Prostate gland (tissue), 2 donors: ENCODE measurements around the gene PLCB1. TPM values are rescaled to one million over a fixed set of nuclear protein-coding genes. Genes with fewer than 3 reads are reported as not detected.

Experiments
- DNase-seq: peaks from one replicate; pipeline ENCODE4 v3.0.0-alpha.2; 2019; ENCODE audit warnings: low spot score
- H3K27ac ChIP-seq, 2 donors: fragments of 200-600 bp; sonication (generic); 2 replicates each; pipeline ENCODE4 v1.5.1; 2017 to 2019
- H3K27me3 ChIP-seq: fragments of 200-600 bp; sonication (generic); replicated peaks from 2 replicates; pipeline ENCODE4 v1.5.1; 2019; ENCODE audit not compliant: insufficient read depth
- H3K36me3 ChIP-seq, 2 donors: fragments of 200-600 bp; sonication (generic); 1 replicate in 1 of 2; 2 replicates in 1 of 2; pipeline versions ENCODE4 v1.5.1 to v1.8.1; 2017 to 2019
- H3K4me1 ChIP-seq: fragments of 200-600 bp; sonication (generic); replicated peaks from 2 replicates; pipeline ENCODE4 v1.5.1; 2019
- H3K4me3 ChIP-seq, 2 donors: fragments of 200-600 bp; sonication (generic); 2 replicates each; pipeline ENCODE4 v1.5.1; 2017 to 2019
- H3K9me3 ChIP-seq: fragments of 200-600 bp; sonication (generic); 2 replicates; pipeline ENCODE4 v1.5.1; 2017
- CTCF ChIP-seq, 4 experiments: fragments of 200-600 bp in 2 of 4; fragments of 450-650 bp in 2 of 4; sonication (generic) in 2 of 4; IDR thresholded peaks; 1 replicate in 3 of 4; 2 replicates in 1 of 4; pipeline ENCODE4 v1.5.1; 2016 to 2019; ENCODE audit warnings: antibody characterized with exemption in 4 of 4, mild to moderate bottlenecking in 2 of 4, moderate library complexity in 2 of 4
- POLR2A ChIP-seq: fragments of 450-650 bp; IDR thresholded peaks from one replicate; pipeline ENCODE4 v1.6.1; 2016; ENCODE audit warnings: antibody characterized with exemption, mild to moderate bottlenecking
- POLR2AphosphoS5 ChIP-seq: sonication (generic); formaldehyde crosslinking; IDR thresholded peaks from one replicate; pipeline ENCODE4 v1.6.1; 2017; ENCODE audit warnings: antibody characterized with exemption
- WGBS: methylation state at CpG from one replicate; pipeline ENCODE4 v1.1.5; 2018; 5-methylcytosine and 5-hydroxymethylcytosine counted together
- intact Hi-C: fragments of 100-400 bp; cut with DNase I; formaldehyde crosslinking; loops from one replicate; pipeline ENCODE4 v1.14.2; 2022
- total RNA-seq, 2 donors: library from RNA; depleted of rRNA; stranded (reverse); fragments of >200 nt; gene quantifications; one replicate each; pipeline ENCODE4 v1.1.0, GENCODE V29; 2016

PLCB1 gene
- total RNA-seq, 2 donors from 2014 or later = 24.3 to 26.3 TPM

GRCh38 chr20:8246153-8246552, 114.1 kb downstream of the PLCB1 start:
- intact Hi-C loops = no loop called here
- TF ChIP-seq CTCF (IDR thresholded peaks at IDR 0.05) = no peak
- no peak for TF ChIP-seq POLR2A
- no peak for TF ChIP-seq POLR2AphosphoS5
- no peaks in the 10 kb centered on the region for H3K9me3 ChIP-seq

GRCh38 chr20:8246716-8247115, 114.7 kb downstream of the PLCB1 start:
- H3K27me3 ChIP-seq = no peaks in the 10 kb centered on the region
- TF ChIP-seq POLR2AphosphoS5 (no peak), POLR2A (no peak), CTCF (IDR thresholded peaks at IDR 0.05) (no peak)
- no peak overlapping the region for H3K27ac ChIP-seq
- H3K36me3 ChIP-seq = no peaks in the 10 kb centered on the region
- DNase-seq = no peak
- H3K9me3 ChIP-seq = no peaks in the 10 kb centered on the region
- WGBS = 94% methylated on average over 1 of the region's 1 CpG
- intact Hi-C loops = no loop called here
- H3K4me1 ChIP-seq = no peaks in the 10 kb centered on the region
- no peak overlapping the region for H3K4me3 ChIP-seq

More at GRCh38 chr20:8246153-8246552, 114.1 kb downstream of the PLCB1 start:
- DNase-seq = no peak
- WGBS = 96% methylated on average over 1 of the region's 1 CpG
- H3K27me3 ChIP-seq = no peaks in the 10 kb centered on the region
- no peaks in the 10 kb centered on the region for H3K36me3 ChIP-seq
- H3K4me3 ChIP-seq = no peak overlapping the region
- no peak overlapping the region for H3K27ac ChIP-seq
- no peaks in the 10 kb centered on the region for H3K4me1 ChIP-seq

- Histone ChIP-seq H3K4me1 (no peaks in the 10 kb centered on the region), H3K36me3 (no peaks in the 10 kb centered on the region), H3K4me3 (no peak overlapping the region), H3K27ac (no peak overlapping the region), H3K27me3 (no peaks in the 10 kb centered on the region), H3K9me3 (no peaks in the 10 kb centered on the region)
- no peak for DNase-seq
- intact Hi-C loops = no loop called here
- TF ChIP-seq POLR2AphosphoS5 = no peak
- TF ChIP-seq POLR2A = no peak
- no peak for TF ChIP-seq CTCF (IDR thresholded peaks at IDR 0.05)
Measured at GRCh38 chr20:8248051-8248450, 116.0 kb downstream of the PLCB1 start.

GRCh38 chr20:8249634-8250033, 117.6 kb downstream of the PLCB1 start:
- Histone ChIP-seq H3K4me1 (no peaks in the 10 kb centered on the region), H3K27me3 (no peaks in the 10 kb centered on the region), H3K9me3 (no peaks in the 10 kb centered on the region), H3K27ac (no peak overlapping the region), H3K36me3 (no peaks in the 10 kb centered on the region), H3K4me3 (no peak overlapping the region)
- 78% methylated on average over 3 of the region's 3 CpGs for WGBS
- no peak for DNase-seq
- intact Hi-C loops = no loop called here
- no peak for TF ChIP-seq POLR2A
- no peak for TF ChIP-seq CTCF (IDR thresholded peaks at IDR 0.05)
- no peak for TF ChIP-seq POLR2AphosphoS5

- no peak for DNase-seq
- Histone ChIP-seq H3K9me3 (no peaks in the 10 kb centered on the region), H3K27me3 (no peaks in the 10 kb centered on the region), H3K4me3 (no peak overlapping the region), H3K36me3 (no peaks in the 10 kb centered on the region), H3K27ac (no peak overlapping the region), H3K4me1 (no peaks in the 10 kb centered on the region)
- WGBS = 12% methylated on average over 1 of the region's 1 CpG
- TF ChIP-seq POLR2A = no peak
- TF ChIP-seq POLR2AphosphoS5 = no peak
- TF ChIP-seq CTCF (IDR thresholded peaks at IDR 0.05) = no peak
- intact Hi-C loops = no loop called here
Measured at GRCh38 chr20:8250539-8251200, 118.6 kb downstream of the PLCB1 start.
